Neural cell (in vitro differentiated cells): Measurements from ENCODE around the gene PLS1. TPM values are rescaled to one million over a fixed set of nuclear protein-coding genes. Genes with fewer than 3 reads are reported as not detected.

Source experiments
- H2AFZ ChIP-seq: fragments of 200-600, 300-800 bp; sonication (generic), shearing (Covaris generic); 2 replicates; pipeline ENCODE4 v1.6.0; 2014; ENCODE audit warnings: low read depth, mild to moderate bottlenecking, antibody characterized with exemption, low read length, moderate library complexity
- H3F3A ChIP-seq: fragments of 200-600 bp; shearing (Covaris generic); 2 replicates; pipeline ENCODE4 v1.6.1; 2016; ENCODE audit warnings: mild to moderate bottlenecking, moderate library complexity, mixed read lengths, antibody characterized with exemption, low read length; ENCODE audit not compliant: insufficient read depth, poor library complexity, severe bottlenecking
- H3K27ac ChIP-seq: fragments of 200-600, 300-800 bp; sonication (generic), shearing (Covaris generic); 2 replicates; pipeline ENCODE4 v1.5.1; 2014; ENCODE audit warnings: mild to moderate bottlenecking, low read length, moderate library complexity
- H3K27me3 ChIP-seq: fragments of 300-800, 200-600 bp; sonication (generic), shearing (Covaris generic); 2 replicates; pipeline ENCODE4 v1.6.0; 2014; ENCODE audit warnings: mild to moderate bottlenecking, low read depth, low read length, moderate library complexity; ENCODE audit not compliant: insufficient read depth
- H3K36me3 ChIP-seq: fragments of 300-800, 200-600 bp; sonication (generic), shearing (Covaris generic); 2 replicates; pipeline ENCODE4 v1.5.1; 2014; ENCODE audit warnings: mild to moderate bottlenecking, antibody characterized with exemption, low read length, moderate library complexity; ENCODE audit not compliant: insufficient read depth
- H3K4me2 ChIP-seq: fragments of 300-800, 200-600 bp; sonication (generic), shearing (Covaris generic); 2 replicates; pipeline ENCODE4 v1.6.0; 2014; ENCODE audit warnings: mild to moderate bottlenecking, low read length
- H3K4me3 ChIP-seq: fragments of 300-800, 200-600 bp; sonication (generic), shearing (Covaris generic); 2 replicates; pipeline ENCODE4 v1.5.1; 2014; ENCODE audit warnings: mild to moderate bottlenecking, low read length, moderate library complexity
- H3K79me2 ChIP-seq: fragments of 200-600 bp; shearing (Covaris generic); replicated peaks from 2 replicates; pipeline ENCODE4 v1.6.0; 2014; ENCODE audit warnings: mild to moderate bottlenecking, low read length, moderate library complexity; ENCODE audit not compliant: insufficient read depth
- H3K9ac ChIP-seq: fragments of 300-800, 200-600 bp; sonication (generic), shearing (Covaris generic); 2 replicates; pipeline ENCODE4 v1.6.1; 2016; ENCODE audit warnings: mild to moderate bottlenecking, low read length, mixed read lengths
- H3K9me2 ChIP-seq: fragments of 200-600 bp; shearing (Covaris generic); 2 replicates; pipeline ENCODE4 v1.6.1; 2016; ENCODE audit warnings: mild to moderate bottlenecking, low read length, mixed read lengths; ENCODE audit not compliant: insufficient read depth
- H3K9me3 ChIP-seq: fragments of 200-600, 300-800 bp; sonication (generic), shearing (Covaris generic); 2 replicates; pipeline ENCODE4 v1.6.1; 2016; ENCODE audit warnings: mild to moderate bottlenecking, mixed run types, low read length, moderate library complexity, mixed read lengths
- H4K20me1 ChIP-seq: fragments of 200-600 bp; shearing (Covaris generic); 2 replicates; pipeline ENCODE4 v1.6.1; 2016; ENCODE audit warnings: mild to moderate bottlenecking, mixed run types; ENCODE audit not compliant: insufficient read depth
- CTCF ChIP-seq: fragments of 450-650 bp; IDR thresholded peaks from 2 replicates; pipeline ENCODE4 v1.5.1; 2014; ENCODE audit warnings: antibody characterized with exemption, mild to moderate bottlenecking, moderate library complexity; ENCODE audit not compliant: poor library complexity, severe bottlenecking
- EP300 ChIP-seq: fragments of 450-650 bp; conservative IDR thresholded peaks from 2 replicates; pipeline ENCODE4 v1.6.1; 2014; ENCODE audit warnings: antibody characterized with exemption, mild to moderate bottlenecking, moderate library complexity; ENCODE audit not compliant: poor library complexity, severe bottlenecking
- EZH2 ChIP-seq: fragments of 200-600, 300-800 bp; shearing (Covaris generic), sonication (generic); IDR thresholded peaks from 2 replicates; pipeline ENCODE4 v1.6.1; 2014; ENCODE audit warnings: antibody characterized with exemption, low read length, borderline replicate concordance, mild to moderate bottlenecking; ENCODE audit not compliant: insufficient read depth, poor library complexity, severe bottlenecking
- MXI1 ChIP-seq: fragments of 450-650 bp; conservative IDR thresholded peaks from 2 replicates; pipeline ENCODE4 v1.6.1; 2014; ENCODE audit warnings: antibody characterized with exemption, mild to moderate bottlenecking; ENCODE audit not compliant: poor library complexity, severe bottlenecking
- POLR2AphosphoS5 ChIP-seq: IDR thresholded peaks from 2 replicates; pipeline ENCODE4 v1.6.1; 2012
- RAD21 ChIP-seq: fragments of 450-650 bp; conservative IDR thresholded peaks from 2 replicates; pipeline ENCODE4 v1.6.1; 2014; ENCODE audit warnings: antibody characterized with exemption, mild to moderate bottlenecking, moderate library complexity
- REST ChIP-seq: IDR thresholded peaks from 2 replicates; pipeline ENCODE4 v1.6.1; 2012; ENCODE audit warnings: borderline replicate concordance
- SMC3 ChIP-seq: fragments of 450-650 bp; conservative IDR thresholded peaks from 2 replicates; pipeline ENCODE4 v1.6.1; 2014; ENCODE audit warnings: antibody characterized with exemption, mild to moderate bottlenecking, moderate library complexity; ENCODE audit not compliant: poor library complexity
- TAF1 ChIP-seq: IDR thresholded peaks from 2 replicates; pipeline ENCODE4 v1.6.1; 2012; ENCODE audit warnings: low read depth
- polyA plus RNA-seq: library from polyadenylated mRNA; depleted of rRNA; stranded (reverse); fragments of >200 nt; gene quantifications from 2 replicates; pipeline ENCODE4 v1.2.3, GENCODE V29; 2014

Gene PLS1
- polyA plus RNA-seq, 1 donor from 2014 or later: 0.31 TPM

- no peaks in the 10 kb centered on the region for H3F3A ChIP-seq
- no peak overlapping the region for H3K9ac ChIP-seq
- H3K27me3 ChIP-seq: no peaks in the 10 kb centered on the region
- H3K4me2 ChIP-seq: no peak overlapping the region
- no peak overlapping the region for H2AFZ ChIP-seq
- H3K36me3 ChIP-seq: no peaks in the 10 kb centered on the region
- H3K79me2 ChIP-seq: no peaks in the 10 kb centered on the region
- H3K9me2 ChIP-seq: no peaks in the 10 kb centered on the region
- TF ChIP-seq MXI1 (no peak), RAD21 (no peak), SMC3 (no peak), TAF1 (no peak), REST (no peak), CTCF (no peak), POLR2AphosphoS5 (no peak), EP300 (no peak), EZH2 (no peak)
- no peaks in the 10 kb centered on the region for H4K20me1 ChIP-seq
- no peaks in the 10 kb centered on the region for H3K9me3 ChIP-seq
- no peak overlapping the region for H3K27ac ChIP-seq
- H3K4me3 ChIP-seq: no peak overlapping the region
Measured at GRCh38 chr3:142644502-142644901, 48.3 kb downstream of the PLS1 start.

DNA sequence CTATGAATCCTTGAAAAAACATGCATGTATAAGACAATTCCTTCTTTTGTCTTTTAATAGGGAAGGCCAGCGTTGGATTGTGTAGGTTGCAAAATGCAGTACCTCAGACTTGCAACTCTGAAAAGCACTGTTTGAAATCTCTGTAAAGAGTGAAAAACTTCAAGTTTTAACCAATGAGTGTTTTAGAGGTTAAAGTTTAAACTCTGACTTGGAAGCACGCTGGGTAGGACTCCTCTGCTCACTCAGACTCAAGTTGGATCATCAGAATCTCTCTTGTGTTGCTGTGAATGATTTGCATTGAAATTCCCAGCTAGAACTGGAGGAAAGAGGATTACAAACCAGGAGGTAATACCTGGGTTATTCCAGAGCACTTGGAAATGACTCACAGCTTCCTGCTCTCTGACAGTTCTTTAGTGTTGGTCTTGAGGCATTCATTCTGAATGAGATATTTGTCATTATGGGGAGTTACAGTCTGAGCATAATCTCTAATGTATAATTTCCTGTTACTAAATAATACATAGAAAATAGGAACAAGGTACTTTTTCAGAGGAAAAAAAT is 49.1 kb downstream of the PLS1 start:
- TF ChIP-seq SMC3: no peak
- no peak for TF ChIP-seq EZH2
- no peak for TF ChIP-seq REST
- TF ChIP-seq MXI1: no peak
- TF ChIP-seq TAF1: no peak
- no peak for TF ChIP-seq RAD21
- TF ChIP-seq EP300: no peak
- TF ChIP-seq CTCF: no peak
- TF ChIP-seq POLR2AphosphoS5: no peak
- Histone ChIP-seq H3K36me3 (no peaks in the 10 kb centered on the region), H3K4me3 (no peak overlapping the region), H3K9ac (no peak overlapping the region), H3F3A (no peaks in the 10 kb centered on the region), H3K9me2 (no peaks in the 10 kb centered on the region), H3K79me2 (no peaks in the 10 kb centered on the region), H3K9me3 (no peaks in the 10 kb centered on the region), H4K20me1 (no peaks in the 10 kb centered on the region), H3K27me3 (no peaks in the 10 kb centered on the region), H2AFZ (no peak overlapping the region), H3K27ac (no peak overlapping the region), H3K4me2 (no peak overlapping the region)
